ENCODE results near the gene PLA2R1.

The PLA2R1 gene

DNA sequence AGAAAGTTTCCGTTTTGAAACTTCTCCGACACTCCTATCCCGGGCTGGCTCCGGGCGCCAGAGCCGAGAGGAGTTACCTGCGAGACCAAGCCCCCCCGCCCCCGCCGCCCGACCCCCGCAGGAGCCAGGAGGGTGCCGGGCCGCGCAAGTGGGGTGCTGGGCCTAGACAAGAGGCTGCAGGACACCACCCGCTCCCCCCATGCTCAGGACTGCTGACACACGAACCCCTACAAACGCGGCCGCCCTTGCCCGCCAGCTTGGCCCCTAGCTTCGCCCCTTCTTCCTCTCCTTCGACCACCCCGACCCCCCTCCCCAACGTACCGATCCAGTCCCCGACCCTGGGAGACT, 497 bp downstream of the PLA2R1 start:
- Histone ChIP-seq H3K4me1 (ENCODE audit: insufficient read depth, low read length) (peaks cover 28% of the 10 kb centered on the region), H3K27ac (ENCODE audit: low read depth, low read length) (peak overlapping the region; percentile 60), H3K4me3 (ENCODE audit: low read depth in 1 of 2, low read length in 2 of 2) (peak overlapping the region; percentile 66 to 82), H3K9me3 (ENCODE audit: low read length) (no peaks in the 10 kb centered on the region), H3K9ac (ENCODE audit: low read length) (no peak overlapping the region), H3K27me3 (ENCODE audit: control insufficient read depth in 1 of 2, insufficient read depth in 2 of 2, low read length in 2 of 2) (no peaks in the 10 kb centered on the region), H3K36me3 (ENCODE audit: insufficient read depth, low read length) (no peaks in the 10 kb centered on the region)

DNA sequence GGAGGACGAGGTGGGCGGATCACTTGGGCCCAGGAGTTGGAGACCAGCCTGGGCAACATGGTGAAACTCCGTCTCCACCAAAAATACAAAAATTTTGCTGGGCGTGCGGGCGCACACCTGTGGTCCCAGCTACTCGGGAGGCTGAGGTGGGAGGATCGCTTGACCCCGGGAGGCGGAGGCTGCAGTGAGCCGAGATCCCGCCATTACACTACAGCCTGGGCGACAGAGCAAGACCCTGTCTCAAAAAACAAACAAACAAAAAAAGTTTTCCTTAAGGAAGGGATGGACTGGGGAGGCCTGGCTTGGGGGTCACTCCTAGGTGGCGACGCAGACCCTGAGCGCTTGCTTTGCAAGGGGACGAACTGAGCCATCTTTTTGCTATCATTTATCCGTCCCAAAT, 882 bp downstream of the PLA2R1 start:
- H3K9me3 ChIP-seq (ENCODE audit: low read length), result no peaks in the 10 kb centered on the region
- H3K27ac ChIP-seq (ENCODE audit: low read depth, low read length), result no peak overlapping the region
- no peaks in the 10 kb centered on the region for H3K27me3 ChIP-seq (ENCODE audit: control insufficient read depth in 1 of 2, insufficient read depth in 2 of 2, low read length in 2 of 2)
- H3K36me3 ChIP-seq (ENCODE audit: insufficient read depth, low read length), result no peaks in the 10 kb centered on the region
- no peak overlapping the region for H3K9ac ChIP-seq (ENCODE audit: low read length)
- peaks cover 32% of the 10 kb centered on the region for H3K4me1 ChIP-seq (ENCODE audit: insufficient read depth, low read length)
- H3K4me3 ChIP-seq (ENCODE audit: low read depth in 1 of 2, low read length in 2 of 2), result peak overlapping the region; percentile 66 to 82

DNA sequence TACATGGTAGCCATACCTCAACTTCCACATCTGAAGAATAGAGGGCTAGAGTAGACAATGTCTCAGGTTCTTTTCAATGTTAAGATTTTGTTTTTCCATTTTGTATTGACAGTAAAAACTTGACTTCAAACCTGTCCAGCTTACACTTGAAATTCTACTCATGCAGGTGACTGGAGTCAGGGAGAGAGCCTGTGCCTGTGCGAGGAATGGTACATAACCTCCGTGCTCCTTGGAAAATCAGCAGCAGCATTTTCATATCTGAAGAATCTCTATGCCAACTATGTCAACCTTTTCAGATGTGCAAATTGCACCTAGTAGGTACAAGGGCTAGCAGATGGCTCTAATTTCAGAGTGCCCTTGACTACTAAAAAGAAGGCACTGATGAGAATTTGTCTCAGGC, 2.1 kb downstream of the PLA2R1 start:
- Histone ChIP-seq H3K9me3 (ENCODE audit: low read length) (no peaks in the 10 kb centered on the region), H3K27me3 (ENCODE audit: control insufficient read depth in 1 of 2, insufficient read depth in 2 of 2, low read length in 2 of 2) (no peaks in the 10 kb centered on the region), H3K9ac (ENCODE audit: low read length) (no peak overlapping the region), H3K27ac (ENCODE audit: low read depth, low read length) (no peak overlapping the region), H3K4me3 (ENCODE audit: low read depth in 1 of 2, low read length in 2 of 2) (no peak overlapping the region), H3K36me3 (ENCODE audit: insufficient read depth, low read length) (no peaks in the 10 kb centered on the region), H3K4me1 (ENCODE audit: insufficient read depth, low read length) (peaks cover 45% of the 10 kb centered on the region)

DNA sequence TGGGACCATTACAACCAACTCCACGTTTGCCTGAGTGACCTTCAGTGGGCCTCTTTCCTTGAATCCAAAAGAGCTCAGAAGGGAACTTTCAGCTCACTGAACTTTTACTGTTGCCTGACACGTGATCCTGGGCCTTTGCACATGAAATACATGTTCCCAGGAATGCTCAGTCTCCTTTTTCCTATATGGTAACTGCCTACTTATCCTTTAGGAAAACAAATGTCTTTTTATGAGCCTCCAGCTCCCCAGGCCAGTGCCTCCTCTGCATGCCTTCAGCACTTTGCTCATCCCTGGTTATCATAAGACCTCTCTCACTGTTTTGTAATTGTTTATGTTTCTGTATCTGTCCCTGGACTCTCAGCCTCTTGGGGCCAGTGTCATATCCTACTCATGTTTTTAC, 5.1 kb downstream of the PLA2R1 start:
- no peaks in the 10 kb centered on the region for H3K27me3 ChIP-seq (ENCODE audit: control insufficient read depth in 1 of 2, insufficient read depth in 2 of 2, low read length in 2 of 2)
- H3K27ac ChIP-seq (ENCODE audit: low read depth, low read length), result no peak overlapping the region

DNA sequence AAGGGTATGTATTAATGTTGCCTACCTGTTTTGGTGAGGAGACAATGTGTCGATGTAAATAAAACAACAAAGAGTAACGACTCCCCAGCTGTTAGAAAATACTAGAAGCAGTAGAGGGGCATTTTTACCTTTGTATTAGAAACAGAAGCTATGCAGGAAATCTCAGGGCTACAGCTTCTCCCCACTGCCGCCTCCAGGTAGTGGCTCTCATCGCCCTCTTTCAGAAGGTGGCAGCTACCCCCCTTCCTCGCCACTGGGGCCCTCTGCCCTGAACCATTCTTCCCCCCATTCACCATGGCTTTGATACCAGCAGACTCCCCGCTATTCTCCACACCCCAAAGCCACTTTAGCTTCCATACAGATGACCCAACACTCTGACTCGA, 6.7 kb downstream of the PLA2R1 start:
- Histone ChIP-seq H3K4me1 (ENCODE audit: insufficient read depth, low read length) (peaks cover 53% of the 10 kb centered on the region), H3K27ac (ENCODE audit: low read depth, low read length) (no peak overlapping the region)

More for the DNA sequence above, 5.1 kb downstream of the PLA2R1 start:
- Histone ChIP-seq H3K36me3 (ENCODE audit: insufficient read depth, low read length) (no peaks in the 10 kb centered on the region), H3K4me1 (ENCODE audit: insufficient read depth, low read length) (peaks cover 44% of the 10 kb centered on the region), H3K4me3 (ENCODE audit: low read depth in 1 of 2, low read length in 2 of 2) (no peak overlapping the region), H3K9ac (ENCODE audit: low read length) (no peak overlapping the region), H3K9me3 (ENCODE audit: low read length) (no peaks in the 10 kb centered on the region)

DNA sequence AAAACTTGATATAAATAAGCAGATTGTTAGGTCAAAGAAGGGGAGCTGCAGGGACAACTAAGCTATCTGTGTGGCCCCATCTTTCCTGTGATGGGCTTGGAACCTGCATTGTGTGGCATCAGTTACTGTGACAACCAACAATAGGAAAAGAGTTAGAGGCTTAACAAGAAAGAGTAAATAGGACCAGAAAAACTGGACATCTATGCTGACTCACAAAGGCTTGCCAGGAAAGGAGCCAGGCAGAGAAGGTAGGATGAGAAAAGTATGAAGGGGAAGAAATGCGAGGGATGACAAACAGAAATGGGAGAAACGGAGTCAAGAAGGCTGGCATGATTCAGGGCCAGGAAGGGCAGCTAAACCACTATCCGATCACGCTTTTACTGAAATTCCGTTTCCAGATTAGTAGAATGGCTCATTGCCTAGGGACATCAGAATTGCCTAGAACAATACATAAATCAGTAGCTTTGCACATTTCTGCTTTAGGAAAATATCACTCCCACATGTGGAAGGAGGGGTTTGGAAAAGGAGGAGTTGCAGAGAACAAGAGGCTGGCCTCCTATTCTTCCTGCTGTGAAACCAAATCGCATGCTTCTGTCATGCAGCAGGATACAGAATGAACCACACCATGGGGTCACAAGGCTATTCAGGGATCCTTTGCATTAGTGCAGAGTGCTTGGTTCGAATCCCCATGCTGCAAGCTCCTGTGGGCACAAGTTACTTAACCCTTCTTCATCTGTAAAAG, 7.3 kb downstream of the PLA2R1 start:
- Histone ChIP-seq H3K9ac (ENCODE audit: low read length) (no peak overlapping the region), H3K36me3 (ENCODE audit: insufficient read depth, low read length) (no peaks in the 10 kb centered on the region), H3K9me3 (ENCODE audit: low read length) (no peaks in the 10 kb centered on the region), H3K27me3 (ENCODE audit: control insufficient read depth in 1 of 2, insufficient read depth in 2 of 2, low read length in 2 of 2) (no peaks in the 10 kb centered on the region), H3K4me1 (ENCODE audit: insufficient read depth, low read length) (peaks cover 58% of the 10 kb centered on the region), H3K4me3 (ENCODE audit: low read depth in 1 of 2, low read length in 2 of 2) (no peak overlapping the region), H3K27ac (ENCODE audit: low read depth, low read length) (no peak overlapping the region)

More for the DNA sequence above, 6.7 kb downstream of the PLA2R1 start:
- no peaks in the 10 kb centered on the region for H3K36me3 ChIP-seq (ENCODE audit: insufficient read depth, low read length)
- no peaks in the 10 kb centered on the region for H3K27me3 ChIP-seq (ENCODE audit: control insufficient read depth in 1 of 2, insufficient read depth in 2 of 2, low read length in 2 of 2)
- H3K9ac ChIP-seq (ENCODE audit: low read length), result no peak overlapping the region
- H3K4me3 ChIP-seq (ENCODE audit: low read depth in 1 of 2, low read length in 2 of 2), result no peak overlapping the region
- no peaks in the 10 kb centered on the region for H3K9me3 ChIP-seq (ENCODE audit: low read length)

DNA sequence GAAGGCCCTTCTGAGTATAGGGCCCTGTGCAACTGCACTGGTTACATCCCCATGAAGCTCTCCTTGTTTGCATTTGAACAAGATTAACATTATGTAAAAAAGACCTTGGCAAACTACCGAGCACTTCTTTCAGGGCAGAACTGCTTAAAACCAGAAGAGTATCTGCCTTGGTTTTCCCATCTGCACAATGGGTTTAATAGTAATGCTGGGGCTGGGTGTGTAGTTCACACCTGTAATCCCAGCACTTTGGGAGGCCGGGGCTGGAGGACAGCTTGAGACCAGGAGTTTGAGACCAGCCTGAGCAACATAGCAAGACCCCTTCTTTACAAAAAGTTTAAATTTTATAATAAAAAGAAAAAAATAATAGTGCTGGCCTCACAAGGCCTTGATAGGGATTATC, 8.5 kb downstream of the PLA2R1 start:
- no peaks in the 10 kb centered on the region for H3K27me3 ChIP-seq (ENCODE audit: control insufficient read depth in 1 of 2, insufficient read depth in 2 of 2, low read length in 2 of 2)
- no peak overlapping the region for H3K27ac ChIP-seq (ENCODE audit: low read depth, low read length)
- no peaks in the 10 kb centered on the region for H3K36me3 ChIP-seq (ENCODE audit: insufficient read depth, low read length)
- H3K9me3 ChIP-seq (ENCODE audit: low read length), result no peaks in the 10 kb centered on the region
- peaks cover 58% of the 10 kb centered on the region for H3K4me1 ChIP-seq (ENCODE audit: insufficient read depth, low read length)
- no peak overlapping the region for H3K4me3 ChIP-seq (ENCODE audit: low read depth in 1 of 2, low read length in 2 of 2)
- no peak overlapping the region for H3K9ac ChIP-seq (ENCODE audit: low read length)

DNA sequence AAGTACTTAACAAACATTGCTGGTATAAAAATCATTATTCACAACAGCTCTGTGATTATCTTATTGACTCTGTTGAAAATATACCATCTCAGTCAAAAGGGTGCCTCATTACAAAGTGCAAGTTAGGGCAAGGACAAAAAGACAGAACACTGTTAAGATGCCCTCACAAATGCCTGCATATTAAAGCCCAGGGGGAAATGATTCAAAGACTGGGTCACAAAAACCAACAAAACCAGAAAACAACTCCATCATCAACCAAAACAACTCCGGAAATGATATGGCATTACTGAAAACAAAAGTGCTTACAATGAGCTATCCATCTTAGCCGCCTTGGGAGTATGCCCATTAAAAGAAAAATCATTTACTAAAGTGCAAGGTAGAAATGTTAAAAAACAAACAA, 9.9 kb downstream of the PLA2R1 start:
- Histone ChIP-seq H3K4me1 (ENCODE audit: insufficient read depth, low read length) (peaks cover 52% of the 10 kb centered on the region), H3K4me3 (ENCODE audit: low read depth in 1 of 2, low read length in 2 of 2) (peak overlapping the region in 1 of 2 donors; percentile 30), H3K27me3 (ENCODE audit: control insufficient read depth in 1 of 2, insufficient read depth in 2 of 2, low read length in 2 of 2) (no peaks in the 10 kb centered on the region), H3K36me3 (ENCODE audit: insufficient read depth, low read length) (no peaks in the 10 kb centered on the region), H3K9ac (ENCODE audit: low read length) (no peak overlapping the region), H3K9me3 (ENCODE audit: low read length) (no peaks in the 10 kb centered on the region), H3K27ac (ENCODE audit: low read depth, low read length) (no peak overlapping the region)

DNA sequence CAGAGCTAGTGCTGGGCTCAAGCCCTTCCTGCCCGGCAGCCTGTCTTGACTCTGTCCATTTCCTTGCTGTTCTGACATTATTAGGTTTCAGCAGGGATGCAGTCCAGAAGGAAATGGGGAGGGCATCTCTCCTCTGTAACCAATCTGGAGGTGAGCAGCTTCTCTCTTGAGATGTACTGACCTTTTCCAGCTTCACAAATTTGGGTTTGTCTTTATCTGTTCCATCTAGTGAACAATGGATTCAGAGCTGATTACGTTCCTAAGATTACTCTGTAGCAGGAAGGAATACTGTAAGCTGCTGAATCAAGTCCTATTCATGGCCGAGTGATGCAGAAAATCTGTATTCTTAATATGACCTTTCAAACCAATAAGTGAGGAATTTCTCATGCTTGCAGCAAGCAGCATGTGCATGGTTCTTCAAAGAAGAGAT, 11.0 kb downstream of the PLA2R1 start:
- no peaks in the 10 kb centered on the region for H3K27me3 ChIP-seq (ENCODE audit: control insufficient read depth in 1 of 2, insufficient read depth in 2 of 2, low read length in 2 of 2)
- H3K4me3 ChIP-seq (ENCODE audit: low read depth in 1 of 2, low read length in 2 of 2), result no peak overlapping the region
- H3K4me1 ChIP-seq (ENCODE audit: insufficient read depth, low read length), result peaks cover 41% of the 10 kb centered on the region
- no peak overlapping the region for H3K9ac ChIP-seq (ENCODE audit: low read length)
- H3K36me3 ChIP-seq (ENCODE audit: insufficient read depth, low read length), result no peaks in the 10 kb centered on the region
- no peaks in the 10 kb centered on the region for H3K9me3 ChIP-seq (ENCODE audit: low read length)
- H3K27ac ChIP-seq (ENCODE audit: low read depth, low read length), result no peak overlapping the region

DNA sequence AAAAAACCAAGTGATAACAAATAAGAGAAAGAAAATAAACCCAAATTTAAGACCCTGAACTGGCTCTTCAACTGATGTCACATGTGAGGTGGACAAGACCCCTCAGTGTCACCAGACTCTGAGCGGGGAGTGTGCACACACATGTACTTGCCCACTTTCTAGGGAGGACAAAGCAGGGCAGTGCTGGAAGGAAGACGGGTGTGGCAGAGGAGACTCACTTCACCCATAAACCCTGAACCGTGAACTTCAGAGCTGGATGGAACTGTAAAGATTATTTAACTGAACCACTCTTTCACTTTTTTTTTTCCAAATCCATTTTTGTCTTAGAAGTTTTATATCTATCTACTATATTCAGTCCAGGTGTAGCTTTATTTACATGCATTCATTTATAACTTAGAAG, 12.3 kb downstream of the PLA2R1 start:
- Histone ChIP-seq H3K36me3 (ENCODE audit: insufficient read depth, low read length) (no peaks in the 10 kb centered on the region), H3K27ac (ENCODE audit: low read depth, low read length) (no peak overlapping the region), H3K4me3 (ENCODE audit: low read depth in 1 of 2, low read length in 2 of 2) (no peak overlapping the region), H3K9ac (ENCODE audit: low read length) (no peak overlapping the region), H3K4me1 (ENCODE audit: insufficient read depth, low read length) (peaks cover 29% of the 10 kb centered on the region), H3K27me3 (ENCODE audit: control insufficient read depth in 1 of 2, insufficient read depth in 2 of 2, low read length in 2 of 2) (no peaks in the 10 kb centered on the region), H3K9me3 (ENCODE audit: low read length) (no peaks in the 10 kb centered on the region)

DNA sequence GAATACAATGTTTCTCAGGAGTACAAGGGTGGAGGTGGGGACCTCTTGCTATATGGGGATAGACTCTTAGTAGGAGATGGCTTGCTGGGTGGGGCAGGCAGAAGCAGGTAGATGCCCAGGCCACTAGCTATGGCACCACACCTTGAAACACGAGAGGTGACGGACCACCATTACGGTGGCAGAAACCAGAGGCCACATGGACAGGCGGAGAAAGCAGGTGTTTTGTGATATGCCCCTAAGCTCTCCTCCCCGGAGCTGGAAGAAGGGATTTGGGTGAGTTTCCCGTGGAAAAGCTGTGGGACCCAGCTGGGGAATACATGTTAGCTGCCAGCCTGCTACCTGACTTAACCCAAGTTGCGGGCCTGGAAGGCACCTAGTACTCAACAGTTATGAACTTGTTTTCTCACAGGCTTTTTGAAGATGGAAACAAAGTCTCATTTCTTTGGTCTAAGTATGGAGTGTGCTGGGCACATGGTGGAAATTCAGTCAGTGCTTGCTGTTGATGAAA, 16.7 kb downstream of the PLA2R1 start:
- Histone ChIP-seq H3K27me3 (ENCODE audit: control insufficient read depth in 1 of 2, insufficient read depth in 2 of 2, low read length in 2 of 2) (no peaks in the 10 kb centered on the region), H3K36me3 (ENCODE audit: insufficient read depth, low read length) (peaks cover 9% of the 10 kb centered on the region), H3K4me1 (ENCODE audit: insufficient read depth, low read length) (peaks cover 8% of the 10 kb centered on the region), H3K4me3 (ENCODE audit: low read depth in 1 of 2, low read length in 2 of 2) (no peak overlapping the region), H3K9me3 (ENCODE audit: low read length) (no peaks in the 10 kb centered on the region), H3K27ac (ENCODE audit: low read depth, low read length) (no peak overlapping the region), H3K9ac (ENCODE audit: low read length) (no peak overlapping the region)

DNA sequence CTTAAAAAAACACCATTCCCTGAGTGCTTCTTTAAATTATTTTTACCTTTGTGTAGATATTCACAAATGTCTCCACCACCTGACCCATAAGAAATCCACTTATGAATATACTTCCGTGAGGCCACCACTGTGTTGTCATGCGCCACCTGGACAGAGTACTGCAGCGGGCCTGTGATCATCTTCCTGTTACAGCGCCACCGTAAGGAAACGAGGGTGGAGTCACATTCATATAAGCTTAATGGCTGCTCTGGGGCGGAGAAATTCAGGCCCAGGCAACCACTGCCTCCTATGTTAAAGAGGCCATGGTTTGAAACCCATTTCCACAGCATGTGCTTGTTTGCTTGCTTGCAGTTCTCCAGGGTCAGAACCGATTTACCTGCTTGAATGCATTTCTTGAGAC, 17.7 kb downstream of the PLA2R1 start:
- H3K4me3 ChIP-seq (ENCODE audit: low read depth in 1 of 2, low read length in 2 of 2), result no peak overlapping the region
- H3K27me3 ChIP-seq (ENCODE audit: control insufficient read depth in 1 of 2, insufficient read depth in 2 of 2, low read length in 2 of 2), result no peaks in the 10 kb centered on the region
- H3K9ac ChIP-seq (ENCODE audit: low read length), result no peak overlapping the region
- no peaks in the 10 kb centered on the region for H3K9me3 ChIP-seq (ENCODE audit: low read length)
- H3K4me1 ChIP-seq (ENCODE audit: insufficient read depth, low read length), result peaks cover 11% of the 10 kb centered on the region
- peaks cover 9% of the 10 kb centered on the region for H3K36me3 ChIP-seq (ENCODE audit: insufficient read depth, low read length)
- no peak overlapping the region for H3K27ac ChIP-seq (ENCODE audit: low read depth, low read length)
